Activated CD8-positive, alpha-beta T cell treated with anti-CD3 and anti-CD28 coated beads for 36 hours (primary cell): ENCODE data around the gene PSMB3. TPM values are rescaled to one million over a fixed set of nuclear protein-coding genes. Genes with fewer than 3 reads are reported as not detected.

ENCODE experiments used
- ATAC-seq: fragments of 200-7000 bp; cut with Tn5 transposase; one replicate; pipeline ENCODE4 v1.10.0; 2021; ENCODE audit warnings: mild to moderate bottlenecking, moderate library complexity
- CTCF ChIA-PET: fragments of 350-600 bp; sonication (Branson Sonifier 250); formaldehyde crosslinking; loops from one replicate; lab custom pipeline; 2021; ENCODE audit warnings: antibody characterized with exemption; lab: Charles Lee
- POLR2A ChIA-PET: fragments of 350-600 bp; sonication (Branson Sonifier 250); formaldehyde crosslinking; loops from one replicate; lab custom pipeline; 2021; ENCODE audit warnings: antibody characterized with exemption; lab: Charles Lee
- DNase-seq: peaks from one replicate; pipeline ENCODE4 v3.0.0-alpha.2; 2020
- H3K27ac Mint-ChIP-seq: one replicate; pipeline ENCODE4 v1.8.0; 2021; ENCODE audit warnings: mild to moderate bottlenecking, mixed read lengths
- H3K27me3 Mint-ChIP-seq: one replicate; pipeline ENCODE4 v1.8.0; 2021; ENCODE audit warnings: mixed read lengths
- H3K36me3 Mint-ChIP-seq: one replicate; pipeline ENCODE4 v1.8.0; 2021; ENCODE audit warnings: low read depth, mixed read lengths
- H3K4me1 Mint-ChIP-seq: one replicate; pipeline ENCODE4 v1.8.0; 2021; ENCODE audit warnings: low read depth, mixed read lengths
- H3K4me3 Mint-ChIP-seq: one replicate; pipeline ENCODE4 v1.8.0; 2021; ENCODE audit warnings: mild to moderate bottlenecking, moderate library complexity, mixed read lengths
- H3K9me3 Mint-ChIP-seq: one replicate; pipeline ENCODE4 v1.8.0; 2021; ENCODE audit warnings: mixed read lengths
- intact Hi-C: fragments of 100-400 bp; cut with micrococcal nuclease; formaldehyde crosslinking; loops from one replicate; pipeline ENCODE4 v1.10.0; 2022
- total RNA-seq, 2 experiments: library from RNA; stranded (reverse); gene quantifications; one replicate each; pipeline ENCODE4 v1.2.3, GENCODE V29; 2021
- TF ChIP-seq, protein P1 (sequence below): fragments of 200-600 bp; IDR thresholded peaks from one replicate; pipeline ENCODE4 v1.8.0; 2022; ENCODE audit warnings: antibody characterized with exemption, mild to moderate bottlenecking

PSMB3 gene
- total RNA-seq, 2 experiments from 2014 or later = 275 to 279 TPM

DNA sequence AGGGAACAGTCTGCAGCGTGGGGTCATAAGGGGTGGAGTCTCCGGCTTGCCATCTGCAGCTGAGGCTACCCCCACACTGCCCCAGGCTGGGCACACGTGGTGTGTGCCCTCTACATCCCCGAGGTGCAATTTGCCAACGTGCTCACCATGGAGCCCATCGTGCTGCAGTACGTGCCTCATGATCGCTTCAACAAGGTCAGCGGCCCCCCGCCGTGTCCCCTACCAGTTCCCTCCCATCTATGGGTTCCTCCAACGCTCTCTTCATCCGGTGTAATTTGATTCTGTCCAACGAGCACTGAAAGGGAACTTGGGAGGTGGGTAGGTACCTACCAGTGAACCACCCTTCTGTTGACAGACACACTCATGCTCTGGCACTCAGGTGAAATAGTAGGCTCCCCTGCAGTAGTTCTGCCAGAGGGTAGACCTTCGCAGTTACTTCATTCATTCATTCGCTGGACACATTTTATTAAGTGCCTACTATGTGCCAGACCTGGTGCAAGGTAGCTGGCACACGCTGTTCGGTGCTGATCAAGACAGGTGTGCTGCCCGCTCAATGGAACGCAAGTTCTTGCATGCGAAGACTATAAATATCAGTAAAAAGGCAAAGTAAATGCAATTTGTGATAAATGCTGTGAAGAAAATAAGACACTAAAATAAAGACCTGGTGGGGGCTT, 44.7 kb upstream of the PSMB3 start:
- POLR2A ChIA-PET = interaction anchor here (0.8 to 18.4 kb wide), 6 partner anchors 14 to 31 kb away, joined by 3 to 390 read pairs (median 5); partner anchors contain the start of gene CISD3
- TF ChIP-seq, protein P1, sequence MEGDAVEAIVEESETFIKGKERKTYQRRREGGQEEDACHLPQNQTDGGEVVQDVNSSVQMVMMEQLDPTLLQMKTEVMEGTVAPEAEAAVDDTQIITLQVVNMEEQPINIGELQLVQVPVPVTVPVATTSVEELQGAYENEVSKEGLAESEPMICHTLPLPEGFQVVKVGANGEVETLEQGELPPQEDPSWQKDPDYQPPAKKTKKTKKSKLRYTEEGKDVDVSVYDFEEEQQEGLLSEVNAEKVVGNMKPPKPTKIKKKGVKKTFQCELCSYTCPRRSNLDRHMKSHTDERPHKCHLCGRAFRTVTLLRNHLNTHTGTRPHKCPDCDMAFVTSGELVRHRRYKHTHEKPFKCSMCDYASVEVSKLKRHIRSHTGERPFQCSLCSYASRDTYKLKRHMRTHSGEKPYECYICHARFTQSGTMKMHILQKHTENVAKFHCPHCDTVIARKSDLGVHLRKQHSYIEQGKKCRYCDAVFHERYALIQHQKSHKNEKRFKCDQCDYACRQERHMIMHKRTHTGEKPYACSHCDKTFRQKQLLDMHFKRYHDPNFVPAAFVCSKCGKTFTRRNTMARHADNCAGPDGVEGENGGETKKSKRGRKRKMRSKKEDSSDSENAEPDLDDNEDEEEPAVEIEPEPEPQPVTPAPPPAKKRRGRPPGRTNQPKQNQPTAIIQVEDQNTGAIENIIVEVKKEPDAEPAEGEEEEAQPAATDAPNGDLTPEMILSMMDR = no peak
- H3K9me3 Mint-ChIP-seq = no peaks in the 10 kb centered on the region
- peak overlapping the region; percentile 98 for H3K4me3 Mint-ChIP-seq
- no peak for DNase-seq
- peak overlapping the region; percentile 90 for H3K27ac Mint-ChIP-seq
- peaks cover 66% of the 10 kb centered on the region for H3K36me3 Mint-ChIP-seq
- H3K27me3 Mint-ChIP-seq = no peaks in the 10 kb centered on the region
- ATAC-seq = no peak
- intact Hi-C loops = no loop called here
- H3K4me1 Mint-ChIP-seq = peaks cover 52% of the 10 kb centered on the region
- CTCF ChIA-PET = interaction anchor here (1.7 to 3.6 kb wide), 3 partner anchors 21 to 31 kb away, joined by 7 to 31 read pairs (median 11); no protein-coding TSS in a partner anchor

DNA sequence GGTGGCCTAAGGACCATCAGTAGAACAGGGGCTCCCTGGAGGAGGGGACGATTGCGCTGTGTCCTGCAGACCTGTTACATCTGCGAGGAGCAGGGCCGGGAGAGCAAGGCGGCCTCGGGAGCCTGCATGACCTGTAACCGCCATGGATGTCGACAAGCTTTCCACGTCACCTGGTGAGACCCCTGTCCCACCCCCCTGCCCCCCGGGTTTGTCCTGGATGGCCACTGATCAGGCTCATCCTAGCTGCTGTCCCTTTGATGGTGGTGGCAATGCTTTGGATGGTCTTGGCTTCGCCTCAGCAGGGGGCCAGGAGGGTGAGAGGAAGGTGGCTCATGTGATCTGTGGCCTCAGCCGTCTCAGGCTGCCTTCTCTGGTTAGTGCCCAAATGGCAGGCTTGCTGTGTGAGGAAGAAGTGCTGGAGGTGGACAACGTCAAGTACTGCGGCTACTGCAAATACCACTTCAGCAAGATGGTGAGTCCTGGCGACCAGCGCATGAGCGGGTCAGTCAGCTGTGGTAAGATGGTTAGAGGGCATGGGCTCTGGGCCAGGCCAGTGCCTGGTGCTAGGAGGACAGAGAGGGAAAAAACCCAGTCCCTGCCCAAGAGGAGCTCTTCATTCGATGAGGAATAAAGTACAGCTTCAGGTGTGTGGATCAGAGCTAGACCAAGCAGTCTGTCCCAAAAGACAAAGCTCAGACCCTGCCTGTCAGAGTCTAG, 43.3 kb upstream of the PSMB3 start:
- H3K27ac Mint-ChIP-seq = peak overlapping the region; percentile 66

DNA sequence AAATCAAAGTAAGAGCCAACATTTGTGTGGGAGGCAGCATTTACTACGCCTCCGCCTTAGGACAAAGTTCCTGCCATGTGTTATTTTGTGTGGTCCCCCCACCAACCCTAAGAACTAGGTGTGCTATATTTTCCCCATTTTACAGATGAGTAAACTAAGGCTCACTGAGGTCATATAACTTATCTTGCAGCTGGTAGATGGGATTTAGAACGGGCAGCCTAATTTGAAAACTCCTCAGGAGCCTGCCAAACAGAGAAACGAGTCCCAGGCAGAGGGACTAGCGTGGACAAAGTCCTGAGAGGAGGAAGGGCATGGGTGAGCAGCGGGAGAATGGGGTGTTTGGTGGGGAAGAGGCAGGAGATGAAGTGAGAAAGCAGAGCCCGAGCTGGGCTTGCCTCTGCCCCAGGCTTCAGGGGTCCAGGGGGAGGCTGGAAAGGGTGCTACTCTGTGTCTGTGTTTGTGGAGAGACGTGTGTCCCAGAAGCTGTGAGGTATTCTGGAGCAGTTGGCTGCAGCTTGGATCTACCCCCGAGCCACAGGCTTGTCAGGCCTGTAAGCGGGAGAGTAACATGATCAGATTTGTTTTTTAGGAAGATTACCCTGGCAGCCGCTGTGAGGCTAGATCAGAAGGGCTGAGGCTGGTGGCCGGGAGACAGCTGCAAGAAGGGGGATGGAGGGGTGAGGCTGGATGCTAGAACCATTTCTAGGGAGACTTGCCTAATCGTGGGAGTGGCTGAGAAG, 42.5 kb upstream of the PSMB3 start:
- Mint-ChIP-seq H3K27ac (peak overlapping the region; percentile 49), H3K27me3 (no peaks in the 10 kb centered on the region), H3K4me3 (no peak overlapping the region), H3K9me3 (no peaks in the 10 kb centered on the region), H3K36me3 (peaks cover 74% of the 10 kb centered on the region), H3K4me1 (peaks cover 64% of the 10 kb centered on the region)
- TF ChIP-seq, protein P1 = no peak
- intact Hi-C loops = loop anchor here (5.0 kb wide), 1 partner anchor 33 kb away; no protein-coding TSS in a partner anchor
- CTCF ChIA-PET = interaction anchor here (0.8 to 3.6 kb wide), 10 partner anchors 14 to 152 kb away, joined by 3 to 31 read pairs (median 4); no protein-coding TSS in a partner anchor
- ATAC-seq = no peak
- POLR2A ChIA-PET = interaction anchor here (1.1 to 18.4 kb wide), 6 partner anchors 8 to 151 kb away, joined by 3 to 390 read pairs (median 6); partner anchors contain the start of gene EPOP
- no peak for DNase-seq

More for the DNA sequence above, 43.3 kb upstream of the PSMB3 start:
- ATAC-seq = no peak
- intact Hi-C loops = no loop called here
- no peak overlapping the region for H3K4me3 Mint-ChIP-seq
- H3K36me3 Mint-ChIP-seq = peaks cover 71% of the 10 kb centered on the region
- H3K9me3 Mint-ChIP-seq = no peaks in the 10 kb centered on the region
- ChIA-PET CTCF (interaction anchor here (1.5 to 3.6 kb wide), 3 partner anchors 26 to 150 kb away, joined by 4 to 31 read pairs (median 11); no protein-coding TSS in a partner anchor), POLR2A (interaction anchor here (1.1 to 18.4 kb wide), 6 partner anchors 7 to 57 kb away, joined by 3 to 390 read pairs (median 6); no protein-coding TSS in a partner anchor)
- TF ChIP-seq, protein P1 = no peak
- peaks cover 57% of the 10 kb centered on the region for H3K4me1 Mint-ChIP-seq
- no peak for DNase-seq
- no peaks in the 10 kb centered on the region for H3K27me3 Mint-ChIP-seq

- ATAC-seq (no peak), DNase-seq (no peak)
- intact Hi-C loops = loop anchor here (5.0 kb wide), 1 partner anchor 33 kb away; no protein-coding TSS in a partner anchor
- H3K4me1 Mint-ChIP-seq = peaks cover 70% of the 10 kb centered on the region
- ChIA-PET CTCF (interaction anchor here (0.8 to 3.6 kb wide), 9 partner anchors 13 to 153 kb away, joined by 3 to 31 read pairs (median 4); no protein-coding TSS in a partner anchor), POLR2A (interaction anchor here (0.7 to 18.4 kb wide), 5 partner anchors 8 to 152 kb away, joined by 3 to 390 read pairs (median 5); partner anchors contain the start of gene EPOP)
- peak overlapping the region; percentile 49 for H3K27ac Mint-ChIP-seq
- H3K27me3 Mint-ChIP-seq = no peaks in the 10 kb centered on the region
- H3K9me3 Mint-ChIP-seq = no peaks in the 10 kb centered on the region
- peaks cover 76% of the 10 kb centered on the region for H3K36me3 Mint-ChIP-seq
- H3K4me3 Mint-ChIP-seq = no peak overlapping the region
- TF ChIP-seq, protein P1 = no peak
These were observed 42.0 kb upstream of the PSMB3 start for GRCh38 chr17:38710604-38710962.
